Mammary epithelial cell (primary cell): ENCODE data around the gene KPTN.

Experiments
- CTCF ChIP-seq, 2 donors: IDR thresholded peaks in 1 of 2; conservative IDR thresholded peaks in 1 of 2; 2 replicates each; pipeline ENCODE4 v1.5.1; 2011 to 2012; ENCODE audit warnings: inconsistent platforms in 2 of 2, low read length in 2 of 2, mild to moderate bottlenecking in 2 of 2, control low read depth in 1 of 2, low read depth in 1 of 2; ENCODE audit not compliant: insufficient read depth in 1 of 2; ENCODE audit errors: extremely low read depth in 1 of 2
- EZH2 ChIP-seq: IDR thresholded peaks from 2 replicates; pipeline ENCODE4 v1.6.1; 2012; ENCODE audit warnings: low read length, inconsistent platforms, borderline replicate concordance

- TF ChIP-seq CTCF (conservative IDR thresholded peaks at IDR 0.05 in 1 of 2, IDR thresholded peaks at IDR 0.05 in 1 of 2; ENCODE audit: extremely low read depth in 1 of 2, insufficient read depth in 1 of 2, low read depth in 1 of 2, low read length in 2 of 2) (no peak), EZH2 (no peak)
These were observed 26.0 kb upstream of the KPTN start for GRCh38 chr19:47509973-47510372.
